PC-3 (cell line): ENCODE results near the gene COPS8.

Experiments
- CTCF ChIP-seq: fragments of 300-600 bp; sonication (generic); conservative IDR thresholded peaks from 2 replicates; pipeline ENCODE4 v1.5.1; 2017; ENCODE audit warnings: antibody characterized with exemption, low read depth, mild to moderate bottlenecking, low read length
- EZH2 ChIP-seq: fragments of 300-600 bp; sonication (generic); IDR thresholded peaks from one replicate; pipeline ENCODE4 v1.6.1; 2017; ENCODE audit warnings: antibody characterized with exemption, mild to moderate bottlenecking, low read length; ENCODE audit not compliant: unreplicated experiment
- EZH2phosphoT487 ChIP-seq: fragments of 300-600 bp; sonication (generic); IDR thresholded peaks from 2 replicates; pipeline ENCODE4 v1.6.1; 2018; ENCODE audit warnings: mild to moderate bottlenecking, antibody characterized with exemption, low read length, borderline replicate concordance

GRCh38 chr2:237149425-237149824 lies 63.7 kb downstream of the COPS8 start:
- no peak for TF ChIP-seq CTCF
- no peak for TF ChIP-seq EZH2
- TF ChIP-seq EZH2phosphoT487 = no peak
